Neural cell (in vitro differentiated cells): Measurements from ENCODE around the gene SLC16A8. TPM values are rescaled to one million over a fixed set of nuclear protein-coding genes. Genes with fewer than 3 reads are reported as not detected.

Source experiments
- H2AFZ ChIP-seq: fragments of 200-600, 300-800 bp; sonication (generic), shearing (Covaris generic); 2 replicates; pipeline ENCODE4 v1.6.0; 2014; ENCODE audit warnings: low read depth, mild to moderate bottlenecking, antibody characterized with exemption, low read length, moderate library complexity
- H3F3A ChIP-seq: fragments of 200-600 bp; shearing (Covaris generic); 2 replicates; pipeline ENCODE4 v1.6.1; 2016; ENCODE audit warnings: mild to moderate bottlenecking, moderate library complexity, mixed read lengths, antibody characterized with exemption, low read length; ENCODE audit not compliant: insufficient read depth, poor library complexity, severe bottlenecking
- H3K27ac ChIP-seq: fragments of 200-600, 300-800 bp; sonication (generic), shearing (Covaris generic); 2 replicates; pipeline ENCODE4 v1.5.1; 2014; ENCODE audit warnings: mild to moderate bottlenecking, low read length, moderate library complexity
- H3K27me3 ChIP-seq: fragments of 300-800, 200-600 bp; sonication (generic), shearing (Covaris generic); 2 replicates; pipeline ENCODE4 v1.6.0; 2014; ENCODE audit warnings: mild to moderate bottlenecking, low read depth, low read length, moderate library complexity; ENCODE audit not compliant: insufficient read depth
- H3K36me3 ChIP-seq: fragments of 300-800, 200-600 bp; sonication (generic), shearing (Covaris generic); 2 replicates; pipeline ENCODE4 v1.5.1; 2014; ENCODE audit warnings: mild to moderate bottlenecking, antibody characterized with exemption, low read length, moderate library complexity; ENCODE audit not compliant: insufficient read depth
- H3K4me2 ChIP-seq: fragments of 300-800, 200-600 bp; sonication (generic), shearing (Covaris generic); 2 replicates; pipeline ENCODE4 v1.6.0; 2014; ENCODE audit warnings: mild to moderate bottlenecking, low read length
- H3K4me3 ChIP-seq: fragments of 300-800, 200-600 bp; sonication (generic), shearing (Covaris generic); 2 replicates; pipeline ENCODE4 v1.5.1; 2014; ENCODE audit warnings: mild to moderate bottlenecking, low read length, moderate library complexity
- H3K79me2 ChIP-seq: fragments of 200-600 bp; shearing (Covaris generic); replicated peaks from 2 replicates; pipeline ENCODE4 v1.6.0; 2014; ENCODE audit warnings: mild to moderate bottlenecking, low read length, moderate library complexity; ENCODE audit not compliant: insufficient read depth
- H3K9ac ChIP-seq: fragments of 300-800, 200-600 bp; sonication (generic), shearing (Covaris generic); 2 replicates; pipeline ENCODE4 v1.6.1; 2016; ENCODE audit warnings: mild to moderate bottlenecking, low read length, mixed read lengths
- H3K9me2 ChIP-seq: fragments of 200-600 bp; shearing (Covaris generic); 2 replicates; pipeline ENCODE4 v1.6.1; 2016; ENCODE audit warnings: mild to moderate bottlenecking, low read length, mixed read lengths; ENCODE audit not compliant: insufficient read depth
- H3K9me3 ChIP-seq: fragments of 200-600, 300-800 bp; sonication (generic), shearing (Covaris generic); 2 replicates; pipeline ENCODE4 v1.6.1; 2016; ENCODE audit warnings: mild to moderate bottlenecking, mixed run types, low read length, moderate library complexity, mixed read lengths
- H4K20me1 ChIP-seq: fragments of 200-600 bp; shearing (Covaris generic); 2 replicates; pipeline ENCODE4 v1.6.1; 2016; ENCODE audit warnings: mild to moderate bottlenecking, mixed run types; ENCODE audit not compliant: insufficient read depth
- CTCF ChIP-seq: fragments of 450-650 bp; IDR thresholded peaks from 2 replicates; pipeline ENCODE4 v1.5.1; 2014; ENCODE audit warnings: antibody characterized with exemption, mild to moderate bottlenecking, moderate library complexity; ENCODE audit not compliant: poor library complexity, severe bottlenecking
- EP300 ChIP-seq: fragments of 450-650 bp; conservative IDR thresholded peaks from 2 replicates; pipeline ENCODE4 v1.6.1; 2014; ENCODE audit warnings: antibody characterized with exemption, mild to moderate bottlenecking, moderate library complexity; ENCODE audit not compliant: poor library complexity, severe bottlenecking
- EZH2 ChIP-seq: fragments of 200-600, 300-800 bp; shearing (Covaris generic), sonication (generic); IDR thresholded peaks from 2 replicates; pipeline ENCODE4 v1.6.1; 2014; ENCODE audit warnings: antibody characterized with exemption, low read length, borderline replicate concordance, mild to moderate bottlenecking; ENCODE audit not compliant: insufficient read depth, poor library complexity, severe bottlenecking
- POLR2AphosphoS5 ChIP-seq: IDR thresholded peaks from 2 replicates; pipeline ENCODE4 v1.6.1; 2012
- RAD21 ChIP-seq: fragments of 450-650 bp; conservative IDR thresholded peaks from 2 replicates; pipeline ENCODE4 v1.6.1; 2014; ENCODE audit warnings: antibody characterized with exemption, mild to moderate bottlenecking, moderate library complexity
- SMC3 ChIP-seq: fragments of 450-650 bp; conservative IDR thresholded peaks from 2 replicates; pipeline ENCODE4 v1.6.1; 2014; ENCODE audit warnings: antibody characterized with exemption, mild to moderate bottlenecking, moderate library complexity; ENCODE audit not compliant: poor library complexity
- TAF1 ChIP-seq: IDR thresholded peaks from 2 replicates; pipeline ENCODE4 v1.6.1; 2012; ENCODE audit warnings: low read depth
- polyA plus RNA-seq: library from polyadenylated mRNA; depleted of rRNA; stranded (reverse); fragments of >200 nt; gene quantifications from 2 replicates; pipeline ENCODE4 v1.2.3, GENCODE V29; 2014
- TF ChIP-seq, protein P1 (sequence below): IDR thresholded peaks from 2 replicates; pipeline ENCODE4 v1.6.1; 2012; ENCODE audit warnings: borderline replicate concordance

The SLC16A8 gene
- polyA plus RNA-seq, 1 donor from 2014 or later: not detected

DNA sequence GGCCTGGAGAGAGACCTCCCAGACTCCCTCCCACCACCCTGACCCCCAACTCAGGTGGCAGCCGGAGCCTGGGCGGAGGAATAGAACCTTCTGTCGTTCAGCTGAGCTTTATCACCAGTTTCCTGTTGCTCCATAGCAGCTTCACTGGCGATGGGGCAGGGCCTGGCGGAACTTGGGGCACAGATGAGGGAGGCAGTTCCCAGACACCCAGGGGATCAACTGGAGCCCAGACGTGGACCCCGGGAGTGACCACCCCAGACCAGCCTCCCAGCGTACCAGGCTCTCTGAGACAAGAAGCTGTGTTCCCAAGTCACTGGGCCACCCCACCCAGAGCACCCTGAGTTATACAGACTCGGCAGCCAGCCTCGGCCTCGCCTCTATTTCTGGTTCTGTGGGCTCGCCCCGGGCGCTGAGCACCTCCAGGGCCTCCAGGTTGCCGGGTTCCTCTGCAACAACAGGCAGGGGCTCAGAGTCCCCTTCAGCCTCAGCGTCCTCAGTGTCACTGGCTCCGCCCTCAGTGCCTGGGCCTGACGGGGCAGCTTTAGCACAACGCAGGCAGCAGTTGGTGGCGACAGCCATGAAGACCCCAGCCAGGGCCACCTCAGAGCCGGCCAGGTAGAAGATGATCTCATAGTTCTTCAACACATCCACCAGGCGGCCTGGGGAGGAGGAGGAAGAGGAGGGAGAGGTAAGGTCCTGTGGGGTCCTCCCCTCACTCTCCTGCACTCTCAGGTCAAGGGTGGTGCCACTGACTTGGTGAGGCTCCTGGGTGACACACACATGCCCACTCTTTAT is 5.7 kb downstream of the SLC16A8 start:
- Histone ChIP-seq H3K27me3 (peaks cover 16% of the 10 kb centered on the region), H3K36me3 (no peaks in the 10 kb centered on the region), H3K9me3 (no peaks in the 10 kb centered on the region), H3K4me2 (no peak overlapping the region), H3K27ac (no peak overlapping the region), H3K79me2 (no peaks in the 10 kb centered on the region), H4K20me1 (no peaks in the 10 kb centered on the region), H3F3A (no peaks in the 10 kb centered on the region), H3K4me3 (no peak overlapping the region), H3K9me2 (no peaks in the 10 kb centered on the region), H3K9ac (no peak overlapping the region), H2AFZ (no peak overlapping the region)
- no peak for TF ChIP-seq RAD21
- no peak for TF ChIP-seq TAF1
- no peak for TF ChIP-seq EZH2
- TF ChIP-seq SMC3: no peak
- no peak for TF ChIP-seq POLR2AphosphoS5

- no peak overlapping the region for H3K27ac ChIP-seq
- H3K9me3 ChIP-seq: no peaks in the 10 kb centered on the region
- no peaks in the 10 kb centered on the region for H3K79me2 ChIP-seq
- H3K36me3 ChIP-seq: no peaks in the 10 kb centered on the region
- H3K4me3 ChIP-seq: no peak overlapping the region
- H3F3A ChIP-seq: no peaks in the 10 kb centered on the region
- no peak overlapping the region for H2AFZ ChIP-seq
- no peaks in the 10 kb centered on the region for H3K9me2 ChIP-seq
- no peak overlapping the region for H3K9ac ChIP-seq
- TF ChIP-seq, protein P1, sequence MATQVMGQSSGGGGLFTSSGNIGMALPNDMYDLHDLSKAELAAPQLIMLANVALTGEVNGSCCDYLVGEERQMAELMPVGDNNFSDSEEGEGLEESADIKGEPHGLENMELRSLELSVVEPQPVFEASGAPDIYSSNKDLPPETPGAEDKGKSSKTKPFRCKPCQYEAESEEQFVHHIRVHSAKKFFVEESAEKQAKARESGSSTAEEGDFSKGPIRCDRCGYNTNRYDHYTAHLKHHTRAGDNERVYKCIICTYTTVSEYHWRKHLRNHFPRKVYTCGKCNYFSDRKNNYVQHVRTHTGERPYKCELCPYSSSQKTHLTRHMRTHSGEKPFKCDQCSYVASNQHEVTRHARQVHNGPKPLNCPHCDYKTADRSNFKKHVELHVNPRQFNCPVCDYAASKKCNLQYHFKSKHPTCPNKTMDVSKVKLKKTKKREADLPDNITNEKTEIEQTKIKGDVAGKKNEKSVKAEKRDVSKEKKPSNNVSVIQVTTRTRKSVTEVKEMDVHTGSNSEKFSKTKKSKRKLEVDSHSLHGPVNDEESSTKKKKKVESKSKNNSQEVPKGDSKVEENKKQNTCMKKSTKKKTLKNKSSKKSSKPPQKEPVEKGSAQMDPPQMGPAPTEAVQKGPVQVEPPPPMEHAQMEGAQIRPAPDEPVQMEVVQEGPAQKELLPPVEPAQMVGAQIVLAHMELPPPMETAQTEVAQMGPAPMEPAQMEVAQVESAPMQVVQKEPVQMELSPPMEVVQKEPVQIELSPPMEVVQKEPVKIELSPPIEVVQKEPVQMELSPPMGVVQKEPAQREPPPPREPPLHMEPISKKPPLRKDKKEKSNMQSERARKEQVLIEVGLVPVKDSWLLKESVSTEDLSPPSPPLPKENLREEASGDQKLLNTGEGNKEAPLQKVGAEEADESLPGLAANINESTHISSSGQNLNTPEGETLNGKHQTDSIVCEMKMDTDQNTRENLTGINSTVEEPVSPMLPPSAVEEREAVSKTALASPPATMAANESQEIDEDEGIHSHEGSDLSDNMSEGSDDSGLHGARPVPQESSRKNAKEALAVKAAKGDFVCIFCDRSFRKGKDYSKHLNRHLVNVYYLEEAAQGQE: no peak
- TF ChIP-seq EP300 (no peak), CTCF (no peak), POLR2AphosphoS5 (no peak), SMC3 (no peak), TAF1 (no peak)
- H3K4me2 ChIP-seq: no peak overlapping the region
- peaks cover 16% of the 10 kb centered on the region for H3K27me3 ChIP-seq
- H4K20me1 ChIP-seq: no peaks in the 10 kb centered on the region
Measured at GRCh38 chr22:38077595-38077994, 6.4 kb downstream of the SLC16A8 start.
